ENCODE data around the gene SPOCK3.

GRCh38 chr4:167233685-167234315 is 494 bp downstream of the SPOCK3 start:
- no peak for TF ChIP-seq POLR2AphosphoS5 (IDR thresholded peaks at IDR 0.05; ENCODE audit: low read depth, low read length)
- TF ChIP-seq TAF1 (IDR thresholded peaks at IDR 0.05; ENCODE audit: low read depth, low read length), result no peak
- no peak for TF ChIP-seq SPI1 (IDR thresholded peaks at IDR 0.05; ENCODE audit: low read depth, low read length)
- no peak for TF ChIP-seq POLR2A (IDR thresholded peaks at IDR 0.05; ENCODE audit: low read depth, low read length)

Measured in GM12891 (cell line).